ENCODE data around the gene LPP.

LPP gene

DNA sequence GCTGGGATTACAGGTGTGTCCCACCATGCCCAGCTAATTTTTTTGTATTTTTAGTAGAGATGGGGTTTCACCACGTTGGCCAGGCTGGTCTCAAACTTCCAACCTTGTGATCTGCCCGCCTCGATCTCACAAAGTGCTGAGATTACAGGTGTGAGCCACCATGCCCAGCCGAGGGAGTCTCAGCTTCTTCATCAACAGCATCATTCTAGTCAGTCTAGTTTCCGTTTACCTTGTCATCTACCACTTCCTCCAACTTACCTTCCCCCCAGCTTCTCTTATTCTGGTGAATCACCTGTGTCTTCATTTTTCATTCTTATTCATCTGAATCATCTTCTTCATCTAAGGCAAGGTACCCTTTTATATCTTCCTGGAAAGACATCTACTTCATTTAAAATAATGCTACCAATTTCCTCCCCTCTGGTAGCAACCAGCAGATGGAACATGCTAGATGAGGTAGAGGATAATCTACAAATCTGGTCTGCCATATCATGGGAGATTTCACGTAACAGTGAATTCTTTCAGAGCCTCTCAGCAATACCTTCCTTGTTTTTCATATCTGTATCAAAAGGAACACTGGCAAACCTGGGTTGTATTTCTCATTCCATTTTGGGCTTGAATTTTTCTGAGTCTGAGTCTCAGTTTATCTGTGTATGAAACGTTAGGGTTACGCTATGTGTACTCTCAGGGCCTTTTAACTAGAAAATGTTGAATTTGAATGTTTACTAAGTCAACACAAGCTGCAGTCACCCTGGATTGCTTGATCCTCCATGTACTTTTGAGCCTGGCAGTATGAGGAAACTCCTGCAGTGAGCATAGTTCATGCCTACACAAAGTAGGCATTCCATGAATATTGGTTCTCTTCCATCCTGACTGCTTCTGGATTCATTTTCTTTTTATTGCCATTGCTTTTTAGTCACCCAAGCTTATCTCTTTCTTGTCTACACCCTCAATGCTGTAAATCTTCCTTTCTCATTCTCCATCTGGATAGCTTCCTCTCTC lies 16.8 kb downstream of the LPP start:
- no peak for DNase-seq (ENCODE audit: low spot score)

DNA sequence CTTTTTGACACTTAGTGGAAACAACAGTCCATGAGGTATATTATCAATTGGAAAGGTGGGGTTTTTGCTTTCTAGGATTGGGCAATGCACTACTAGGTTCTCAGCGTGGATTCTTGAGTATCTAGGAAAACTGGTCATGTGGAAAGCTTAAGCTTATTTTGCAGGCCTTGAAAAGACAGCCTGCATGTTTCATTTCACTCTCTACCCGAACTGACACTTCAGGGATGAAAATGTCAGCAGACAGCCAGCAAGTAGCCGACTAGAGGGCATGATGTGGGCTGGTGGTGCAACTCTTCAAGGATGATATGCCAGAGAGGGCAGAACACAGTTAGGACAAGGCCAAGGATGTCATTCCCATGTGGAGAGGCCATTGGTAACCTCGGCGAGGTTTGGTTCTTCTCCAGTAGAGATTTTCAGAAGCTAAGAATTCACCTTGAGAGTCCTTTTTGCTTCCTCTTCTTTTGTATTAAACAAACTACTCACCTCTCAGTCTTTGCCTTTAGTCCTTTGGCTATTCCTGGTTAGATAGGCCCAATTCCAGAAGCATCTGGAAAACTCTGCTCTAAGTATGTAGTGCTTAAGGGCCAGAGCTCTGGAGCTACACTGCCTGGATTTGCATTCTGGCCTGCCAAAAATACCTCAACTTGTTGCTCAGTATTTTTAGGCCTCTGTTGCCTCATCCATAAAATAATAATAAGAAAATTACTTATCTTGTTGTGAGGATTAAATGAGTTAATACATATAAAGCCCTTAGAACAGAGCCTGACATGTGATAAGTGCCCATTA lies 17.9 kb downstream of the LPP start:
- no peak for DNase-seq (ENCODE audit: low spot score)

DNA sequence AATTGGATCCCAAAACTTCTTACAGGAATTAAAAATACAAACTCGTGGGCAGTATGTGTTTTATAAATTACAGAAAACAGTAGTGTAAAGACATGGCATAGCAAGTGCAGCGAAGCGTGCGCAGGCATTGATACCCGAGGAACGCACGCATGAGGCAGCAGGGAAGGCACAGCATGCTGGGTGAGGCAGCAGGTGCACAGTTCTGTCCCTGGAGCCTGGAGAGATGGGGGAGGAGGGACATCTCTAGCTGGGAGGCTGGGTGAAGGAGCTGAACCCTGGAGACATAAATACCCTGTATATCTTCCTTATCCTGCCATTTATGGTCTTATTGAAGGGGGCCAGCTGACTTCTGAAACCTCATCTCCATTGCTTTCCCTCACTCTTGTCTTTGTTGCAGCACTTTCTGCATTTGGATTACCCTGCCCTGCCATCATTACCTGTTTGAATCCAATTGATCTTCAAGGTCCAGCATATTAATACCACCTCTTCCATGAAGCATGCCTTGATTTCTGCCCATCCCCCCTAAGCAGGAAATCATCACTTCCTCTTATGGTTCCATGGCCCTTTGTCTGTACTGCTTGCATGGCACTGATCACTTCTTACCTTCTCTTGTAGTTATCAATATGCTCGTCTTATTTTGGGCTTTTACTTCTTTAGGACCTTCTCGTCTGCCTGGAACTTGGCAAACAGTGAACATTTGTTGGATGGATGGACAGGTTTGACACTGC lies 20.5 kb downstream of the LPP start:
- no peak for DNase-seq (ENCODE audit: low spot score)

DNA sequence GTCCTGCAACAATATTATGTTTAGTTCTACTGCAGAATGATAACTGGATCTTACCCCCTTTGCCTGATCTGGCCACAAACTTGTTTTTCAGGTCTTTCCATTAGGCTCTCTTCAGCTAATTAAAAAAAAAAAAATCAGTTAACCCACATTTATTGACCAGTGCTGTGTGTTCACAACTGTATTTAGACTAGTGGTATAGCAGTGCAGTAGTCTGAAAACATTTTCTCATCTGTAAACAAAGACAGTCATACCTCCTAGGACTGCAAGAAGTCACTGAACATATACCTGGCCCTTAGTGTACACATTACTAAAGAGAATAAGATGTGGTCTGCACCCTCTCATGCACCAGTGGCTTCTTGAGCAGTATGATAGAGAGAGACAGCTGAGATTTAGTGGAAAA lies 22.5 kb downstream of the LPP start:
- DNase-seq (ENCODE audit: low spot score): no peak

DNA sequence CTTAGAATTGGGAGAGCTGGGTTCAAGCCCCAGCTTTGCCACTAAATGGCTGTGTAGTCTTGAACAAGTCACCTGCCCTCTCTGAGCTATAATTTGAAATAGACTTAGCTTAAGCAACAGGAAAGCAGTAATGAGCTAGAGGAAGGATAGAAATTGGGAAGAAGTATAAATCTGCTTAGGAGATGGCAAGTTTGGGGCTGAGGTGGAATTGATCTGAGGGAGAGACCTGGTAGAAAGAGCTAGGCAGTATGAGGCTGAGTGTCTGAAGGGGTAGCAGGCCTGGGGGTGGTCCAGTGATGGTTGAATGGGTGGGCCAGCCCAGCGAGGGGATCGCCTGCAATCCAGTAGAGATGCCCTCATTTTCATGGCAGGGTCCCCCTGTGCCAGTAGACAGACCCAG lies 22.9 kb downstream of the LPP start:
- no peak for DNase-seq (ENCODE audit: low spot score)

DNA sequence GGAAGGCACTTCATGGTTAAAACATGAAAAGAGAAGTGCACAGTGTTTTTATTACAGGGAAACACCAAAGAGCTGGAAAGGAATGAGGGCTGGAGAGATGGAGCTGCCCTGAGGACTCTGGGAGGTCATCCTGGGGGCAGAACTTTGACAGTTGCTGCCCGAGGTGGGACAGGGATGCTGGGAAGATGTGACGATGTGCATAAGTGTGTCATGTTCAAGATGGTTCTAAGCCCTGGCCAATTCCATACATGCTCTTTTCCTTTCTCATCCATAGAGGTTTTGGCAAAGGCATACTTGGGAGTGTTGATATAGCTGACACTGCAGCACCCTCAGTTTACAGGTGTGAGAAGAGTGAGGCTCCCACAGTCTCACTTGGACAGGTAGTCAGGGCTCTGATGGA lies 23.8 kb downstream of the LPP start:
- DNase-seq (ENCODE audit: low spot score): no peak

DNA sequence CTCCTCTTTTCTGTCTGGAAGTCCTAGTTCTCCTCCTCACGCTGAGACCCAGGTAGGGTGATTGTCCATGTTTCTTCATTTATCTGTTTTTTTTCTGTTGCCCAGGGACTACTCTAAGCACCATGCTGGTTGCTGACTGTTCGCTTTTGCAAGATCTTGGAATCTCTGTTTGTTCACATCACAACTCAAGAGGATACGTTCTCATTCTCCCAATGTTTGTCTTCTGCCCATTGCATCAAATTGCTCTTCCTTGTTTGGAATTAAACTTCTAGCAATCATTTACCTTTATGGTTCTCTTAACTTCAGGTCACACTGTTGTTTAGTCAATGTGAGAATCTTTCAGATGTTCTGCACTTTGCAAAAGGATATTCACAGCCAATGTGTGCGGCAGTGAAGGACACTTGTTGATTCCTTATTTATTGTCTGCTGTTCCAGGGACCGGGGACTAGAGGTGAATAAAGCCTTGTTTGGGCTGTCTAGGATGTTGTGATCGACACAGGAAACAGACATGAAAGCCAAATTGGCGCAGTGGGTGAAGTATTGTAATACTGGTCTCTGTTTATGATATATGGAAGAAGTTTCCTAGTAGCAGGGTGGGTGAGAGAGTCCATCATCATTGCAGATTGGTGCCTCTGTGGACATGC lies 24.5 kb downstream of the LPP start:
- no peak for DNase-seq (ENCODE audit: low spot score)

DNA sequence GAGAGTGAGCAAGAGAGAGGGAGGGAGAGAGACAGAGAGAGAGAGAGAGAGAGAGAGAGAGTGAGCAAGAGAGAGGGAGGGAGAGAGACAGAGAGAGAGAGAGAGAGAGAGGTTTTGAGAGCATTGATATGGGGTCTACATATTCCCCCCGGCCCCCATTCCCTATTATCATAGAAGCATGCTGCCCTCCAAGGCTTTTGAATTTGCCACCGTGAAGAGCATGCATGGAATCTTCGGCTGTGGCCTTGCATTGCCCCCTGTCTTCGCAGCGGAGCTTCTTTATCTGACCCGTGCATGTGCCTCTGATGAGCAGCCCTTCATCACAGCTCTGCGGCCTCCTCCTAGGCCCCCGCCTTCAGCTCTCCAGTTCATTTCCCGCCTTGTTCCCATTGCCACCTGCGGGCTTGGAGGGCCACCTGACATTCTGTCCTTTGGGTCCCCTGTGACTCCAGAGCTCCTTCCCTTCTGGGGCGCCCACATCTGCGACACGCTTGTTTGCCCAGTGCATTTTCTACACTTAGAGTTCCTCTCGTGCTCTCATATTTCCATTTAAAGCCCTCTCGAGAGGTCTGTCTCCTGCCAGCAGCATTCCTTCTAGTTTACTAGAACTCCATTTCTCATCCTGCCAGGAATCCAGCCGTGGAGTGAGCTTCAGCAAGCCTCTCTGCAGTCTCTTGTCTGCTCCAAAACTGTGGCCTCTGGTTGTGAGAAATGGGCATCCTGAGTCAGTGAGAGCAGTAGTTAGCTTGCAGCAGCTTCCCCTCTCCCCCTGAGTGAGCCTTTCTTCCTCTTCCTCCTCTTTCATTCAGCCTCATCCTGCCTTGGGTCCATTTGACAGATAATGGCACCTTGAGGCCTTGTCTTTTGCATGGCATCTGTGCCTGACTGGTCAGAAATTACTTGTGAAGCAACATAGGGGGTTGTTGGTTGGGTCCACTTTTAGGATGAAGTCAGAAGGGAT lies 25.3 kb downstream of the LPP start:
- no peak for DNase-seq (ENCODE audit: low spot score)

DNA sequence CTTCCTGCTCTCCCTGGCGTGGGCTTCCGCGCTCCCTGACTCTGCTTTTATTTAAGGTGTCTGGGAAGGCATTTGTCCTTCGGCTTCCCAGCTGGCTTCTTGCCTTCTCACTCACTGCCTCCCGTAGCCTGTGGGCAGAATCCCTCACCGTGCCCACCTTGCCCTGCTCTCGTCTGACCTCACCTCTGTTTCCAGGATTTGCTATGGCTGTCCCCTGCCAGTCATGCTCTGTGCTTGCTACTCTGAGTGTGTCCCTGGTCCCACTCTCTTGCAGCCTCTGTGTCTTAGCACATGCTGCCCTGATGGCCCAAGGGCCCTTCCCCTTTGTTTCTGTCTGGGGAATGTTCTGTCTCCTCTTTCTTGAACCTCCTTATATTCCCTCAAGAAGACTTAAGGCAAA lies 26.2 kb downstream of the LPP start:
- DNase-seq (ENCODE audit: low spot score): no peak

DNA sequence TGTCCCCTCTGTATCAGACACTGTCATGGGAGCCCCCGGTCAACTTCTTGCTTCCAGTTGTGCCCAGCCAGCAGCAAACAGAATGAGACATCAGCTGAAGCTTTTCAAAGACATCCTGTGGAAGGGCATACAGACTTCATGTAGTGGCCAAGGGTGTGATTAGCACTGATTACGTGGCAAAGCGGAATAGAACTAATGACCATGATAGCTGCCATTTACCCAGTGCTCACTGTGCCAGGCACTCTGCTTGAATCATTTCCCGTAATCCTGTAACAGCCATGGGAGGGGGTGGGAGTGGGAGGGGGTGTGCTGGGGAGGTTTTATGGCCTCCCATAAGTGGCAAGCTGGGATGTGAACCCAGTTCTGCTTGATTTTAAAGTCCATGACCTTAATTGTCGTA lies 29.5 kb downstream of the LPP start:
- DNase-seq (ENCODE audit: low spot score): no peak

DNA sequence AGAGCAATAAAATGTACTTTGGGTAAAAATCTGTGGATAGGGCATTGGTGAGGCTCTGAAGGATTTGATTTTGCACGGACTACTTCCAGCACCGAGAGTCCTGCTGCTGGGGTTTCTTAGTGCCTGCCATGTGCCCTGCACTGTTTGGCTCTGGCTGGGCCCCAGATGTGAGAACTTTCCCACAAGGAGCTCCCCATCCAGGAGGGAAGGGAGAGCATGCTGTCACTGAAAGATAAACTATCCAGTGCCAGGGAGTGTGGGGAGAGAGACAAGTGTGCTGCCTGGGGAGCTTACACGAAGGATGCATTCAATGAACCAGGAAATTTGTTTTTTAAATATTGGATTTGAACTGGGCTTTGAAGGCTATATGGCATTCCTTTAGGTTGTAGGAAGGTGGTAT lies 30.2 kb downstream of the LPP start:
- DNase-seq (ENCODE audit: low spot score): no peak

DNA sequence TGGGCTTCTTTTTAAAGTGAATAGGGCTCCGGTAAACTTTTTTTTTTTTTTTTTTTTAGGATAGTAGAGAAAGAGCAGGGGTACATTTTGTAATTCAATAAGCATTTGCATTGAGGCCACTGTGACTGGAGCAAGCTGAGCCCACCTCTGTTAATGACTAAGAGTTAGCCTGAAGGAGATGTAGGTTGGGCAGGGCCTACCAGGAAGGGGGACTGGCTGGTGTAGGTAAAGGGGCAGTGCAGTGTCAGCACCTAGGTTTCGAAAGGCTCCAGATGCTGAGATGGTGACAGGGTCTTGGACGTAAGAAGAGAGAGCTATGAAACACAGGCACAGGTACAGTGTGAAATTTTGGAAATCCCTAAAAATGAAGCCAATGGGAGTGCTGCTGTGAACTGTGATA lies 30.7 kb downstream of the LPP start:
- DNase-seq (ENCODE audit: low spot score): no peak

DNA sequence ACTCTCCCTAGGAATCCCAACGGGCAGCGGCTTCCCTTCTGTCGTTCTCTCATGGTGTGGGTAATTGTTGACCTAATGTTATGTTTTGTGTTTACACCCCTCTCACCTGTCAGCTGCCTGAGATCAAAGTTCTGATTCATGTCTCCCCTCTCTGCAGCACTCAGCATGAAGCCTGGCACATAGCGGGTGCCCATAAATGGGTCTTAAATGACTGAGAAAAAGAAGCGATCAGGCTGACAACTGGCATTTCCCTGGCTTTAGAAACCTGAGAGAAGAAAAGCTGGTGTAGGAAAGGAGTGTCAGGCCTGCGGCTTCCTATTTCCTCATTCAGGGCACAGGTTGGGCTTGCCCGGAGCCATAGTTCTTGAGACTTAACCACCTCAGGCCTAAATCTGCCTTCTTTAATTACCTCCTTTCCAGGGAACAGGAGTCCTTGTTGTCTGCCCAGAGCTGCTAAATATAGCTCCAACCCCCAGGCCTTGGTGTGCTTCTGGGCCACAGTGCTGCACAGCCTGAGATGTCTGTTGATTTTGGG lies 31.8 kb downstream of the LPP start:
- DNase-seq (ENCODE audit: low spot score): no peak

DNA sequence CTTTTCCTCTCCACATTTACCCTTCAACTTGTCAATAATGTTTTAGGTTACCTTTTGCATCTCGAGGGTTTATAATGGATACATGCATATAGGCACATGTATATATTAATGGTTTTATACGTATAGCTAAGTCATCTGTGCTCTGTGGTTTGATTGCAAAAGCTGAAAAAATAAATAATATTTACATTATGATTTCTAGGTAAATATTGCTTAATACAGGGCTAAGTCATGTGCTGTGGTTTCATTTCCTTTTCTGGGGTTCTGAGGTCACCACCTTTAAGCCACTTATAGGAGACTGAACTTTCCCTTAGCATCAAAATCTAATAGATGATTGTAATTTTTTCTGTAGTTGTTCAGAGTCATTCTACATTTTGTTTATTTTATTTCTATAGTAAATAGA lies 33.1 kb downstream of the LPP start:
- DNase-seq (ENCODE audit: low spot score): no peak

DNA sequence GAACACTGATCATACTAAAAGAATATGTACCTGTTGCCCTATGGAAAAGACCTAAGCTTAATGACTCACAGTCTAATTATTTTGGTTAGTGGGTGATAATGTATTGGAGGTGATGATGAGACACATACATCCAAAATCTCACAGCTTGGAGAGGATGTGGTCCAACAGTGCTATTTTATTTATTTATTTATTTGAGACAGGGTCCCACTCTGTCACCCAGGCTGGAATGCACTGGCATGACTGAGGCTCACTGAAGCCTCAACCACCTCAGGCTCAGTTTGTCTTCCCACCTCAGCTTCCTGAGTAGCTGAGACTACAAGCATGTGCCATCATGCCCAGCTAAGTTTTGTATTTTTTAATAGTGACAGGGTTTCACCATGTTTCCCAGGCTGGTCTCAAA lies 35.0 kb downstream of the LPP start:
- no peak for DNase-seq (ENCODE audit: low spot score)

DNA sequence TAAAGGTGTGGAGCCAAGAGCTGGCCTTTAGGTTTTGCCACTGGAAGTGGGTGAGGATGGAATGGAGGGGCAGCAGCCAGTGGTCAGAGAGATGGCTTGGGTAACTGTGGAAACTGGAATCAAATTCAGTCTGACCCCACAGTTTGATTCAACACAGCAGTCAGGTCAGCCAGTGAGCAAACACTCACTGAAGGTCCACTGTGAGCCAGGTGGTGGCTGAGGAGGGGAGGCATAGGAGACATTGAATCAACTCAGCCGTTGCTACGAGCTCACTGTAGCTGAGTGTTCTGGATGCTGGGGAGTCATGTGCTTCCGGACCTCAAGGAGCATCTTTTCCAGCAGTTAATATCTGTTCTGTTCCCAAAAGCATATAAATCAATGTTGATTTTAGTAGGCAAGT lies 37.5 kb downstream of the LPP start:
- no peak for DNase-seq (ENCODE audit: low spot score)

DNA sequence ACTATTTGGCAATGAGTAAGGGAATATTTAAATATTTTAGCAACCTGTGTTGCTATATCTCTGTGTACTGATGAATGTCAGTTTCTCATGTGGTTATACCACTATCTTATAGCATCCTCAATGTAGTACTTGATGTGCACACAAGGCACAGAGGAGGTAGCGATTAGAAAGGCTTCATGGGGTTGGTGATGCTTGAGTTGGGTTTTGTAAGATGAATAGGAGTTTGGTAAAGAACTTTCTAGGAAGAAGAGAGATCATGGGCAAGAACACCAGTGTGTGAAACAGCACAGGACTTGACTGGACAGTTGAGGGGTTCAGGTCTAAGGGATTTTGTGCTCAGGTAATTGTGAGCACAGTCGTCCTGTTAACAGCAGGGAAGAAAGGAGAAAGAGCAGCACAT lies 38.1 kb downstream of the LPP start:
- no peak for DNase-seq (ENCODE audit: low spot score)

DNA sequence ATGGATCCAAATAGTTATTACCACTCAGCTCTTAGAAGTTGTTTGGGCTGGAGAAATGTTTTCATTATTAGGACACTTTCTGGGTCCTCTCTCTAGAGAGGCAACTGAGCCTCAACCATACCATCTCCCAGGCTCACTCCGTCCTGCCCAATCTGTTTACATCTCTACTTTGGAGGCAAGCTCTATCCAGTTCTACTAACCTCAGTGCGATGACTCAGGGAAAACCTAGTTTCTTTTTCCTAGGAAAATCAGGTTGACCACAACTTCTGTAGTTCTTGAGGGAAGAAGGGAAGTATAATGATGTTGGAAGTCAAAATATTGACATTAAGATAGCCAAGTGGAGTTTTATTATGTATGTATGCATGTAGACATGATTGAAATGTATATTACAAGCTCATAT lies 40.4 kb downstream of the LPP start:
- no peak for DNase-seq (ENCODE audit: low spot score)

DNA sequence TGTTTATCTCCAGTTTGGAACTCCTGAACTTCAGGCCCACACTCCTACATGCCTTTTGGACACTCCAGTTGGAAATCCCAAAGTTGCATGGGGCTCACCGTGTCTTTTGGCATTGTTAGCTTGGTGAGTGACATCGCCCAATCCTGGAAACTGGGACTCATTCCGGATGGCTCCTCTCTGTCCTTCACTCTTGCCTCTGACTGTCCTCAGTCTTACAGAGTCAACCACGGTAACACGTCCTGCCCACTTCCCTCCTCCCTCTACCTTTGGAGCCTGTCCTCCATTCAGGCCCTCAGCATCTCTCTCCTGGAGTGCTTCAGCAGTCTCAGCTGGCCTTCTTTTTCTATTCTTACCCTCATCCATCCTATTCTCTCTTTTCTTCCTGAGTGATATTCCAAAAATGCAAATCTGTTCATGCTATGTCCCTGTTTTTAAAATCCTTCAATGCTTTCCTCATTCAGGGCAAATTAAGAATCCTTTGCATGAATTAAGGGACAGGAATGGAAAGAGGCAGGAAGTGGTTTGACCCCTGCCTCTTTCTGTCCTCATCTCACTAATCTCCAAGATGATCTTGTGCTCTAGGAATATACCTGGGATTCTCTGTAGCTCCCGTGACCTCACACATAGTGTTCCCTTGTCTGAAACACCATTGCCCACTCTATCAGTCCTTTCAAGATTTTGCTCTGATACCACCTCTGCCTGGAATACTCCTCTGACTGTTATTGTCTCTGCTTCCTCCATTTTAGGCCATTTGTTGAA lies 42.5 kb downstream of the LPP start:
- DNase-seq (ENCODE audit: low spot score): no peak

DNA sequence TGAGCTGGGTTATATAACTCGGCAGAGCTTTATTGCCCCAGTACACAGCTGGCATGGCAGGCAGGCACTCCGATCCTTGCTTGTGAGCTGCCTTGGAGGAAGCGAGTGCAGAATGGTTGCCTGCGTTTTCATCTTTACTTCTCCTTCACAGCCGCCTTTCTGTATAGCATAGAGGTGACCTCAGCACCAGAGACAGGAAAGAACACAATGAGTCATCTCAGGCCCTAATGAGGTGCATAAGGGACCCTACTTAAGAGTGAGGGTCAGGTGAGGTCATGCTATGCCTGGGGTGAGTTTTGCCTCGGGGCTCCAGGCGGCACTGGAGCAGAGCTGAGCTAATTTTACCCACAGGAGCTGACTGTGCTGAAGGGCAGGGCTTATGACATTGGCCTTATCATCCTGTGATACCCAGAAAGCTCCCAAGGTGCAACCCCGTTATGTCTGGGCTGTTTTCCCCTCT lies 43.5 kb downstream of the LPP start:
- peak; percentile 18 for DNase-seq (ENCODE audit: low spot score)

Data from kidney capillary endothelial cell (primary cell).